ENCODE measurements around the gene SETBP1.
A peak's percentile ranks its signal among the peaks of the same experiment; 100 is the strongest.
"Not testable (repeated sequence)": the region's sequence is repeated elsewhere in the genome, so short reads cannot be mapped to it uniquely, and the experiment has no call there.

The SETBP1 gene

DNA sequence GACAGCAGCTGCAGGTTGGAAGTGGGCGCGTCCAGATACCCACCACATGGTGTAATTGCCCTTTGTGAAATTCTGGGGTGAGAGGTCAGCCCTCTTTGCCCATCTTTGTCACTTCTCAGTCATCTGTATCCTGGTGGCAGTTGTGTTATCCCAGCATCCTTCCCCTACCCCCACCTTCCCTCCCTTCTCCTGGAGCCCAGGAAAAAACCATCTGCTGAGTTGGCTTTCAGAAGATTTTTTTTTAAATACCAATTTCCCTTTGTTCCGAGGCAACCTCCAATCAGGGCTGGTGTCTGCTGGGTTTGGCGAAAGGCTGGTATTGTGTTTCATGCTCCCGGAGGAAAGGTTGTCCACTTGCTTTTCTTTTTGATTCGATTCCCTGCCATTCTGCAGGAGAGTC is 35.2 kb downstream of the SETBP1 start:
- Mint-ChIP-seq H3K4me1 (peaks cover 62% of the 10 kb centered on the region), H3K27ac (peak overlapping the region; percentile 68), H3K36me3 (ENCODE audit: low read depth) (peaks cover 55% of the 10 kb centered on the region), H3K4me3 (peak overlapping the region; percentile 21), H3K27me3 (ENCODE audit: low read depth, poor library complexity) (no peaks in the 10 kb centered on the region), H3K9me3 (no peaks in the 10 kb centered on the region)
- no peak for DNase-seq
- TF ChIP-seq, protein P1, sequence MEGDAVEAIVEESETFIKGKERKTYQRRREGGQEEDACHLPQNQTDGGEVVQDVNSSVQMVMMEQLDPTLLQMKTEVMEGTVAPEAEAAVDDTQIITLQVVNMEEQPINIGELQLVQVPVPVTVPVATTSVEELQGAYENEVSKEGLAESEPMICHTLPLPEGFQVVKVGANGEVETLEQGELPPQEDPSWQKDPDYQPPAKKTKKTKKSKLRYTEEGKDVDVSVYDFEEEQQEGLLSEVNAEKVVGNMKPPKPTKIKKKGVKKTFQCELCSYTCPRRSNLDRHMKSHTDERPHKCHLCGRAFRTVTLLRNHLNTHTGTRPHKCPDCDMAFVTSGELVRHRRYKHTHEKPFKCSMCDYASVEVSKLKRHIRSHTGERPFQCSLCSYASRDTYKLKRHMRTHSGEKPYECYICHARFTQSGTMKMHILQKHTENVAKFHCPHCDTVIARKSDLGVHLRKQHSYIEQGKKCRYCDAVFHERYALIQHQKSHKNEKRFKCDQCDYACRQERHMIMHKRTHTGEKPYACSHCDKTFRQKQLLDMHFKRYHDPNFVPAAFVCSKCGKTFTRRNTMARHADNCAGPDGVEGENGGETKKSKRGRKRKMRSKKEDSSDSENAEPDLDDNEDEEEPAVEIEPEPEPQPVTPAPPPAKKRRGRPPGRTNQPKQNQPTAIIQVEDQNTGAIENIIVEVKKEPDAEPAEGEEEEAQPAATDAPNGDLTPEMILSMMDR (IDR thresholded peaks at IDR 0.05): no peak

DNA sequence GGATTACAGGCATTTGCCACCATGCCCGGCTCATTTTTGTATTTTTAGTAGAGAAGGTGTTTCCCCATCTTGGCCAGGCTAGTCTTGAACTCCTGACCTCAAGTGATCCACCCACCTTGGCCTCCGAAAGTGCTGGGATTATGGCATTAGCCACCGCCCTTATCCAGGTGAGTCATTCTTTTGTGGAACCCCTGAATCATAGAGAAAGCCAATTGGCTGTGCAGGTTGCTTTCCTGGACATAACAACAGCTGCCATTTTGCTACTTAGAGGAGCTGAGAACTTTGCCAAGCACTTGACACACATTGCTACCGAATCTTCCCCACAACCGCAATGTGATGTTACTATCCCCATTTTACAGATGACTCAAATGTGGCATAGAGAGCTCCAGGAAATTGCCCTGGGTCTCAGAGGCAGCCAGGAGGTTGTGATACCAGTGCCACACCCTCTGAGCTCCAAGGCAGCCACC is 36.0 kb downstream of the SETBP1 start:
- no peak for DNase-seq
- no peaks in the 10 kb centered on the region for H3K9me3 Mint-ChIP-seq
- peaks cover 54% of the 10 kb centered on the region for H3K36me3 Mint-ChIP-seq (ENCODE audit: low read depth)
- H3K27me3 Mint-ChIP-seq (ENCODE audit: low read depth, poor library complexity): no peaks in the 10 kb centered on the region
- no peak overlapping the region for H3K4me3 Mint-ChIP-seq
- H3K4me1 Mint-ChIP-seq: peaks cover 68% of the 10 kb centered on the region
- no peak overlapping the region for H3K27ac Mint-ChIP-seq
- TF ChIP-seq, protein P1 (IDR thresholded peaks at IDR 0.05): no peak

DNA sequence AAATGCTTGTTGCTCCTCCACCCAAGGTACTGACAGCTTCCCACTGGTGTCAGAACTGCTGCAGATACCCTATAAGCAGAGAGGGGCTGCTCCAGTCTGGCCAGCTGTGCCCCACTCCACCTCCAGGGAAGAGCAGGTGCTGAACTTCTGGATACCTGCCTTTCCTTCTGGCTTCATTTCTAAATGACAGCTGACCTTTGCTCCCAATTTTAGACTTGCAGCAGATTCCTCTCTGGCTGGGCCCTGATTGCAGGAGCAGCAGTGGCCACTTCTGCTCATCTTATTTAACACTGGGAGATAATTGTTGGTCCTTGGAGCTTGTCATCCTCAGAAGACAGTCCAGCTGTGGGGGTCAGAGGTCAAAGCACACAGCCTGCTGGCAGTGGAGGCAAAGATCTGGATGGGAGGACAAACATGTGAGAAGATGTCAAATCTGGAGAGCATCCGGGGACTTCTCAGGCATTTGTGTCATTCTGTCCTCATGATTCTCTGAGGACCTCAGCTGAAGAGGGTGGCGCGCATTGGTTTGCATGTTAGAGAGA is 38.9 kb downstream of the SETBP1 start:
- H3K9me3 Mint-ChIP-seq: no peaks in the 10 kb centered on the region
- TF ChIP-seq, protein P1 (IDR thresholded peaks at IDR 0.05): no peak
- H3K27me3 Mint-ChIP-seq (ENCODE audit: low read depth, poor library complexity): no peaks in the 10 kb centered on the region
- H3K36me3 Mint-ChIP-seq (ENCODE audit: low read depth): peaks cover 26% of the 10 kb centered on the region
- peaks cover 82% of the 10 kb centered on the region for H3K4me1 Mint-ChIP-seq
- H3K4me3 Mint-ChIP-seq: no peak overlapping the region
- no peak for DNase-seq
- H3K27ac Mint-ChIP-seq: no peak overlapping the region

GRCh38 chr18:44721748-44722147 is 41.1 kb downstream of the SETBP1 start:
- H3K9me3 Mint-ChIP-seq; H3K27ac Mint-ChIP-seq; H3K4me3 Mint-ChIP-seq; DNase-seq; H3K27me3 Mint-ChIP-seq (ENCODE audit: low read depth, poor library complexity): not testable (repeated sequence)
- Mint-ChIP-seq H3K4me1 (peaks cover 73% of the 10 kb centered on the region), H3K36me3 (ENCODE audit: low read depth) (peaks cover 24% of the 10 kb centered on the region)

DNA sequence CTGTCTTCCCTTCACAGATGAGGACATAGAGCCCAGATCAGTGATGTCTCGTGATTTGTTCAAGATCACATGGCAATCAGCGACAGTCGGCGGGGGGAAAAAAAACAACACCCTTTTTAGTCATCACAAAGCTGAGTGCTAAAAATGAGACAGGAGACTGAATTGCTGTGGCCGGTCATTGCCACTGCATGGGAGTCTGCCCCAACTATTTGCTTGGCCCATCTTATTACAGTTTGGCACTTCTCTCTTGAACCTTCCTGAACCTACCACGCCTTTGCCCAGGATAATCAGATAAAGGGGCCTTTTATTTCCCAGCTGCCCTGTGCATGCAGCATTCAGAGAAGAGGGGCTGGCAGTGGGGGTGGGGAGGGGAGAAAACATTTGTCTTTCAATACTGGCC is 42.7 kb downstream of the SETBP1 start:
- Mint-ChIP-seq H3K27me3 (ENCODE audit: low read depth, poor library complexity) (no peaks in the 10 kb centered on the region), H3K9me3 (no peaks in the 10 kb centered on the region), H3K4me3 (peak overlapping the region; percentile 3), H3K36me3 (ENCODE audit: low read depth) (peaks cover 20% of the 10 kb centered on the region), H3K4me1 (peaks cover 67% of the 10 kb centered on the region), H3K27ac (peak overlapping the region; percentile 60)
- no peak for DNase-seq
- TF ChIP-seq, protein P1 (IDR thresholded peaks at IDR 0.05): no peak

GRCh38 chr18:44724105-44724778 is 43.6 kb downstream of the SETBP1 start:
- H3K27ac Mint-ChIP-seq: peak overlapping the region; percentile 60
- TF ChIP-seq, protein P1 (IDR thresholded peaks at IDR 0.05): no peak
- no peaks in the 10 kb centered on the region for H3K9me3 Mint-ChIP-seq
- H3K27me3 Mint-ChIP-seq (ENCODE audit: low read depth, poor library complexity): no peaks in the 10 kb centered on the region
- H3K4me1 Mint-ChIP-seq: peaks cover 61% of the 10 kb centered on the region
- no peak overlapping the region for H3K4me3 Mint-ChIP-seq
- H3K36me3 Mint-ChIP-seq (ENCODE audit: low read depth): peaks cover 18% of the 10 kb centered on the region
- no peak for DNase-seq

Measured in nephron progenitor cell (in vitro differentiated cells).